Measurements from ENCODE around the gene SAE1. TPM values are rescaled to one million over a fixed set of nuclear protein-coding genes. Genes with fewer than 3 reads are reported as not detected.

Gene SAE1
- total and polyA plus RNA-seq, 2 experiments from 2014 or later, result 97.2 to 112 TPM

- Histone ChIP-seq H3K36me3 (replicated peaks; ENCODE audit: insufficient read depth, low read depth) (peaks cover 3% of the 10 kb centered on the region), H3K27ac (peak overlapping the region; percentile 76), H3K9me2 (replicated peaks; ENCODE audit: insufficient read depth) (no peaks in the 10 kb centered on the region), H2AFZ (no peak overlapping the region), H3K4me1 (ENCODE audit: insufficient read depth) (peaks cover 36% of the 10 kb centered on the region), H3K4me2 (peak overlapping the region; percentile 56), H3K9me3 (ENCODE audit: low read depth) (no peaks in the 10 kb centered on the region), H3K27me3 (no peaks in the 10 kb centered on the region), H3K79me2 (peaks cover 24% of the 10 kb centered on the region), H3K4me3 (no peak overlapping the region), H4K20me1 (ENCODE audit: insufficient read depth, poor library complexity, severe bottlenecking) (no peaks in the 10 kb centered on the region)
- no peak for TF ChIP-seq CTCF (IDR thresholded peaks at IDR 0.05; ENCODE audit: poor library complexity)
- TF ChIP-seq EZH2phosphoT487 (IDR thresholded peaks at IDR 0.05; ENCODE audit: low read depth, severe bottlenecking, unreplicated experiment), result no peak
- TF ChIP-seq EZH2 (IDR thresholded peaks at IDR 0.05; ENCODE audit: borderline replicate concordance), result no peak
- peak; percentile 61 for DNase-seq (ENCODE audit: low spot score)
- 18% methylated on average over 12 of the region's 12 CpGs for WGBS (ENCODE audit: low lambda C conversion rate, missing lambda C conversion rate)
These were observed 59.6 kb downstream of the SAE1 start for GRCh38 chr19:47190167-47190727.

- no peaks in the 10 kb centered on the region for H4K20me1 ChIP-seq (ENCODE audit: insufficient read depth, poor library complexity, severe bottlenecking)
- no peak overlapping the region for H3K4me3 ChIP-seq
- H3K4me1 ChIP-seq (ENCODE audit: insufficient read depth), result peaks cover 10% of the 10 kb centered on the region
- no peaks in the 10 kb centered on the region for H3K9me3 ChIP-seq (ENCODE audit: low read depth)
- no peak for TF ChIP-seq EZH2phosphoT487 (IDR thresholded peaks at IDR 0.05; ENCODE audit: low read depth, severe bottlenecking, unreplicated experiment)
- TF ChIP-seq EZH2 (IDR thresholded peaks at IDR 0.05; ENCODE audit: borderline replicate concordance), result no peak
- TF ChIP-seq CTCF (IDR thresholded peaks at IDR 0.05; ENCODE audit: poor library complexity), result no peak
- no peaks in the 10 kb centered on the region for H3K9me2 ChIP-seq (replicated peaks; ENCODE audit: insufficient read depth)
- H3K27ac ChIP-seq, result no peak overlapping the region
- H3K79me2 ChIP-seq, result peaks cover 19% of the 10 kb centered on the region
- 67% methylated on average over 1 of the region's 1 CpG for WGBS (ENCODE audit: low lambda C conversion rate, missing lambda C conversion rate)
- peaks cover 3% of the 10 kb centered on the region for H3K36me3 ChIP-seq (replicated peaks; ENCODE audit: insufficient read depth, low read depth)
- H2AFZ ChIP-seq, result no peak overlapping the region
- H3K27me3 ChIP-seq, result no peaks in the 10 kb centered on the region
- no peak overlapping the region for H3K4me2 ChIP-seq
- no peak for DNase-seq (ENCODE audit: low spot score)
These were observed 64.8 kb downstream of the SAE1 start for GRCh38 chr19:47195434-47195833.

GRCh38 chr19:47197141-47197540, 66.5 kb downstream of the SAE1 start:
- H3K9me3 ChIP-seq (ENCODE audit: low read depth), result no peaks in the 10 kb centered on the region
- no peaks in the 10 kb centered on the region for H4K20me1 ChIP-seq (ENCODE audit: insufficient read depth, poor library complexity, severe bottlenecking)
- no peak overlapping the region for H3K27ac ChIP-seq
- no peak overlapping the region for H3K4me3 ChIP-seq
- no peaks in the 10 kb centered on the region for H3K36me3 ChIP-seq (replicated peaks; ENCODE audit: insufficient read depth, low read depth)
- H2AFZ ChIP-seq, result no peak overlapping the region
- no peaks in the 10 kb centered on the region for H3K4me1 ChIP-seq (ENCODE audit: insufficient read depth)
- no peaks in the 10 kb centered on the region for H3K9me2 ChIP-seq (replicated peaks; ENCODE audit: insufficient read depth)
- peaks cover 12% of the 10 kb centered on the region for H3K79me2 ChIP-seq
- WGBS (ENCODE audit: low lambda C conversion rate, missing lambda C conversion rate), result 93% methylated on average over 4 of the region's 4 CpGs
- no peak for DNase-seq (ENCODE audit: low spot score)
- TF ChIP-seq EZH2phosphoT487 (IDR thresholded peaks at IDR 0.05; ENCODE audit: low read depth, severe bottlenecking, unreplicated experiment), result no peak
- no peak for TF ChIP-seq CTCF (IDR thresholded peaks at IDR 0.05; ENCODE audit: poor library complexity)
- TF ChIP-seq EZH2 (IDR thresholded peaks at IDR 0.05; ENCODE audit: borderline replicate concordance), result no peak
- no peak overlapping the region for H3K4me2 ChIP-seq
- H3K27me3 ChIP-seq, result no peaks in the 10 kb centered on the region

Measured in hepatocyte (in vitro differentiated cells).